HG03139 (cell line): ENCODE results near the gene BRS3.

Experiments
- ATAC-seq: cut with Tn5 transposase; IDR thresholded peaks from one replicate; pipeline ENCODE4 v1.9.1; 2021; ENCODE audit not compliant: unreplicated experiment

BRS3 gene

GRCh38 chrX:136493011-136493410 is 5.3 kb downstream of the BRS3 start:
- ATAC-seq, result no peak

- no peak for ATAC-seq
Observed at GRCh38 chrX:136495043-136495442, 7.3 kb downstream of the BRS3 start.

GRCh38 chrX:136496186-136496763 is 8.5 kb downstream of the BRS3 start:
- ATAC-seq, result no peak

GRCh38 chrX:136496764-136497555 is 9.2 kb downstream of the BRS3 start:
- peak; percentile 78 for ATAC-seq

- peak; percentile 11 for ATAC-seq
Observed at GRCh38 chrX:136497556-136498052, 9.9 kb downstream of the BRS3 start, which contains the start of gene HTATSF1. HTATSF1 (plus strand) TSS chrX:136497592; CDS start chrX:136497685, 93 bp downstream.

GRCh38 chrX:136519069-136519468 is 31.3 kb downstream of the BRS3 start:
- ATAC-seq, result no peak

GRCh38 chrX:136523770-136524169 is 36.0 kb downstream of the BRS3 start:
- ATAC-seq, result no peak

GRCh38 chrX:136525738-136526606 is 38.2 kb downstream of the BRS3 start:
- no peak for ATAC-seq

GRCh38 chrX:136528645-136529315 is 41.0 kb downstream of the BRS3 start:
- ATAC-seq, result no peak

GRCh38 chrX:136529795-136530194 is 42.0 kb downstream of the BRS3 start:
- ATAC-seq, result no peak

- no peak for ATAC-seq
Observed at GRCh38 chrX:136531951-136532350, 44.2 kb downstream of the BRS3 start, which contains the start of gene VGLL1. VGLL1 (plus strand) TSS chrX:136532215; CDS start chrX:136536021, 3,806 bp downstream.

- ATAC-seq, result no peak
Observed at GRCh38 chrX:136534131-136534530, 46.4 kb downstream of the BRS3 start.

- ATAC-seq, result no peak
Observed at GRCh38 chrX:136538811-136539210, 51.1 kb downstream of the BRS3 start.

- no peak for ATAC-seq
Observed at GRCh38 chrX:136540226-136540625, 52.5 kb downstream of the BRS3 start.

- ATAC-seq, result no peak
Observed at GRCh38 chrX:136541294-136541693, 53.5 kb downstream of the BRS3 start.

- ATAC-seq, result no peak
Observed at GRCh38 chrX:136542281-136542680, 54.5 kb downstream of the BRS3 start.
